Small intestine (tissue), 7 donors: ENCODE measurements around the gene VILL. TPM values are rescaled to one million over a fixed set of nuclear protein-coding genes. Genes with fewer than 3 reads are reported as not detected.
"Not testable (repeated sequence)": the region's sequence is repeated elsewhere in the genome, so short reads cannot be mapped to it uniquely, and the experiment has no call there.

Experiments
- DNase-seq, 2 donors: peaks; one replicate each; pipeline versions ENCODE4 v3.0.0 to v3.0.0-alpha.2; 2013
- FAIRE-seq: peaks from 2 replicates; lab custom pipeline; 2012; peaks lifted over from hg19 to GRCh38; lab: Jason Lieb, UNC
- H3K27ac ChIP-seq, 3 donors: one replicate each; pipeline ENCODE4 v1.5.1; 2013; ENCODE audit warnings: low read length in 2 of 3, mild to moderate bottlenecking in 2 of 3, control low read depth in 1 of 3, inconsistent platforms in 1 of 3, low read depth in 1 of 3, moderate library complexity in 1 of 3
- H3K27me3 ChIP-seq, 3 donors: one replicate each; pipeline ENCODE4 v1.6.1; 2013; ENCODE audit warnings: low read length in 3 of 3, inconsistent platforms in 1 of 3; ENCODE audit not compliant: control insufficient read depth in 3 of 3, insufficient read depth in 3 of 3
- H3K36me3 ChIP-seq, 3 donors: one replicate each; pipeline ENCODE4 v1.6.1; 2013; ENCODE audit warnings: low read length in 3 of 3, inconsistent platforms in 1 of 3, low read depth in 1 of 3, mild to moderate bottlenecking in 1 of 3, moderate library complexity in 1 of 3; ENCODE audit not compliant: control insufficient read depth in 3 of 3, insufficient read depth in 2 of 3
- H3K4me1 ChIP-seq, 3 donors: one replicate each; pipeline ENCODE4 v1.6.1; 2013; ENCODE audit warnings: low read length in 2 of 3, inconsistent platforms in 1 of 3, low read depth in 1 of 3, mild to moderate bottlenecking in 1 of 3, moderate library complexity in 1 of 3; ENCODE audit not compliant: control insufficient read depth in 3 of 3, insufficient read depth in 2 of 3
- H3K4me3 ChIP-seq, 3 donors: one replicate each; pipeline ENCODE4 v1.5.1; 2013; ENCODE audit warnings: low read length in 3 of 3, control low read depth in 1 of 3, inconsistent platforms in 1 of 3, low read depth in 1 of 3, mild to moderate bottlenecking in 1 of 3, moderate library complexity in 1 of 3
- H3K9me3 ChIP-seq, 2 donors: one replicate each; pipeline ENCODE4 v1.6.1; 2013; ENCODE audit warnings: low read depth in 1 of 2, low read length in 1 of 2; ENCODE audit not compliant: control insufficient read depth in 2 of 2, insufficient read depth in 1 of 2
- WGBS, 3 donors: extraction: QIAGEN DNeasy Blood & Tissue Kit; methylation state at CpG; one replicate each; pipeline ENCODE4 v1.1.7; 2013; 5-methylcytosine and 5-hydroxymethylcytosine counted together
- polyA plus RNA-seq, 4 donors: library from polyadenylated mRNA; stranded (reverse) in 3 of 4; unstranded in 1 of 4; fragments of 200-250 nt in 3 of 4; fragments of 120-200 nt in 1 of 4; gene quantifications; one replicate each; pipeline versions ENCODE4 v1.2.1 to v1.2.3, GENCODE V29; 2013
- donor health status: healthy with polysubstance abuse.
- donor health status: control.
- donor health status: control.
- donor health status: Bipolar disorder and iron deficiency.
- donor health status: healthy.

VILL gene
- polyA plus RNA-seq, 4 donors: 57.6 to 266 (median 154) TPM

DNA sequence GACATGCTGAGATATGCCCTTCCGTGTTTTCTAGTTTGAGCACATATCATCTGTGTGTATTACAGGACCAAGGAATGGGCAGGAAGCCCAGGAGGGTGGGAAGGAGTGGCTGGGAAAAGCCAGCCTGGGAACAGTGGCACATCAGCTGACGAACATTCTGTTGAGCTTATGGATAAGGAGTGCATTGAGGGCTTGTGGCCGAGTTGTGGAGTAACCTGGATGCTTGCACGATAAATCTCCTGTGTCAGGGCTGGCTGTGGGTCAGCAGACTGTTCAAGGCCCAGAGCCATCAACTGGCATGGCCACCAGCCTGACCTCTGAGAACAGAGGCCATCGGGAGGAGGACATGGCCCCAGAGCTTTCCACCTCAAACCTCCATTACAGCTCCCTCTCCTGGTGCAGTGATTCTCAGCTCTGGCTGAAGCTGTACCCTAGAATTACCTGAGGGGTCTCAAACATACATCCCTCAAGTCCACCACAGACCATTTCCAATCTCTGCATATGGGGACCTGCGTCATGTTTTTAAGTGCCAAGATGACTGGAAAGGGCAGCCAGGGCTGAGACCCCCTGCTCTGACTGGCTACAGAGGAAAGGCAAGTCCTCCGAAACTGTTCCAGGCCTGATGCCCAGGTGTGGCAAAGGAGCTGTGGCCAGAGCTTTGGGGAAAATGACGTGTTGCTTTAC is 4.8 kb upstream of the VILL start:
- 40 to 69% (median 53%) methylated on average over 8 of the region's 8 CpGs for WGBS, 3 donors
- FAIRE-seq (no peak), DNase-seq (peak; percentile 60 to 87)
- no peaks in the 10 kb centered on the region for H3K27me3 ChIP-seq
- H3K27ac ChIP-seq: peak overlapping the region; percentile 60 to 96 (median 84)
- no peak overlapping the region for H3K4me3 ChIP-seq
- H3K36me3 ChIP-seq: peaks cover 0 to 41% (median 0%) of the 10 kb centered on the region in 3 donors
- peaks cover 0 to 57% (median 3%) of the 10 kb centered on the region in 3 donors for H3K4me1 ChIP-seq
- no peaks in the 10 kb centered on the region for H3K9me3 ChIP-seq

DNA sequence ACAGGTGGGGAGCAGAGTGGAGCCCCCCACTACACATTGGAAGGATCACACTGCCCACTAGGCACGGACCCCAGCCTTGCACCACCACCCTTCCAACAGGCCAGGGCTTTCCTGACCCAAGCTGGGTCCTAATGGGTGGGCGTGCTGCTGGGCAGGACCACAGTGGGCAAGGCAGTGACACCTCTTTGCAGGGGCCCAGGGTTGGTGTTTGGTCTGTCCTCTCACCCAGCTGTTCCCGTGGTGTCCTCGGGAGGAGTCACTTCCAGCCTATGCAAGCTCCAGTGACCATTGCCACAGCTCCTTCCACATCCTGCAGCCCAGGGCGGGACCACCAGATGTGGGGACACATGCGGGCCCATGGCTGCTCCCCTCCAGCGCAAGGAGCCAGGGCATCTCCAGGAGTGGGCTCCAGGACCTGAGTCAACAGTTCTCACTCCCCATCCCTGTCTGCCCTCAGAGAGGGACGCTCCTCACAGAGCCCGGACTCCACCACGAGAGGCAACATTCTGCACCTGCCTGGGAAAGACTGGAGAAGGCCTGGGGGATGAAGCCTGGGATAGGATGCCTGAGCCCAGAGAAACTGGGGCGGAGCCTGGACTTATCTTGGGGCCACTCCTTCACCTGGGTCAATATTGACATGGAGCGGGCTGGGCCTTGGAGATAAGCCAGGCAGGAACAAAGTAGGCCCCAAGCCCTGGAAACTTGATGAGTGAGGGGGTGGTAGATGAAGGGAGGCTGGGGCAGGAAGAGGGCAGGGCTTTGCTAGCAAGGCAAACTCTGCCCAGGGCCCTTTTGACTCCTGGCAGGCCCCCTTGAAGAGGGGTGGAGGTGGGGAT is 3.9 kb upstream of the VILL start:
- H3K9me3 ChIP-seq: no peaks in the 10 kb centered on the region
- H3K27me3 ChIP-seq: no peaks in the 10 kb centered on the region
- peaks cover 0 to 36% (median 0%) of the 10 kb centered on the region in 3 donors for H3K36me3 ChIP-seq
- 24 to 61% (median 43%) methylated on average over 12 of the region's 12 CpGs for WGBS, 3 donors
- peaks cover 0 to 58% (median 3%) of the 10 kb centered on the region in 3 donors for H3K4me1 ChIP-seq
- H3K27ac ChIP-seq: peak overlapping the region; percentile 94 to 96 (median 94)
- H3K4me3 ChIP-seq: peak overlapping the region in 1 of 3 donors; percentile 16
- DNase-seq: peak; percentile 97 to 100
- no peak for FAIRE-seq

DNA sequence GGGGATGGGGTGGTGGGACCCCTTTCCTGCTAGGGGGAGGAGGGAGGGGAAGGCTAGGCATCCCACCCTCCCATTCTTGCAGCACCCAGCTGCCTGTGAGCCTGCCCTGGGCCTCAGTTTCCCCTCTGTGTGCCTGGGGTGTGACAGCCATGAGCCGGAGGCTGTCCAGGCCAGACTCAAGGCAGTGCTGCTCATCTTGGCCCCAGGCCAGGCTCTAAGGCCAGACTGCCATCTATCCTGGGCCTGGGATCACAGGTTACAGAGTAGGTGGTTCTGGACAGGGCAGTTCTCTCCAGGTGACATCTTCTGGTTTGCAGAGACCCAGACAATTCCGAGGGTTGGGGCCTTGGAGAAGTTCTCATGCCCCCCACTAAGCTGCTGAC is 3.3 kb upstream of the VILL start:
- WGBS, 3 donors: 14 to 61% (median 43%) methylated on average over 2 of the region's 2 CpGs

DNA sequence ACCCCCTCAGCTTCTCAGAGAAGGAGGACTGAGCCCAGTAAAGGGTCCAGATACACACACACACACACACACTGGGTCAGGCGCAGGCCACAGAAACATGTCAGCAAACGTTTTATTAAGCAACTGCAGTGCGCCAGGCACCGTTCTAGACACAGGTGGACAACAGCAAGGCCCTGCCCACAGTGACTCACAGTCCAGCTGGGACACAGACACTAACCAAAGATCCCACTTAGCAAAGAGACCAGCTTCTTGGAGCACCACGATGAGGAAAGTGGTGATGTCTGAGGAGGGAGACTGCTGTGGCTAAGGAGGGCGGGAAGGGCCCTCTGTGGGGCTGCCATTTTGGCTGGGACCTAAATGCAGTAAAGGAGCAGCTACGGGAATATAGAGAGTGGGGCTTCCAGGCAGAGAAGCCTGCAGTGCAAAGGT is 2.8 kb upstream of the VILL start:
- H3K9me3 ChIP-seq: no peaks in the 10 kb centered on the region
- DNase-seq (peak; percentile 79 to 86), FAIRE-seq (no peak)
- H3K27me3 ChIP-seq: no peaks in the 10 kb centered on the region
- peak overlapping the region; percentile 94 to 96 (median 94) for H3K27ac ChIP-seq
- H3K4me1 ChIP-seq: peaks cover 0 to 58% (median 3%) of the 10 kb centered on the region in 3 donors
- peak overlapping the region in 2 of 3 donors; percentile 34 to 45 for H3K4me3 ChIP-seq
- 33 to 63% (median 56%) methylated on average over 7 of the region's 7 CpGs for WGBS, 3 donors
- H3K36me3 ChIP-seq: peaks cover 0 to 29% (median 0%) of the 10 kb centered on the region in 3 donors

More for the DNA sequence above, 3.3 kb upstream of the VILL start:
- DNase-seq (peak in 1 of 2 donors; percentile 71), FAIRE-seq (no peak)
- Histone ChIP-seq H3K36me3 (peaks cover 0 to 30% (median 0%) of the 10 kb centered on the region in 3 donors), H3K9me3 (no peaks in the 10 kb centered on the region), H3K4me1 (peaks cover 0 to 58% (median 3%) of the 10 kb centered on the region in 3 donors), H3K4me3 (no peak overlapping the region), H3K27me3 (no peaks in the 10 kb centered on the region), H3K27ac (peak overlapping the region; percentile 94 to 96 (median 94))

DNA sequence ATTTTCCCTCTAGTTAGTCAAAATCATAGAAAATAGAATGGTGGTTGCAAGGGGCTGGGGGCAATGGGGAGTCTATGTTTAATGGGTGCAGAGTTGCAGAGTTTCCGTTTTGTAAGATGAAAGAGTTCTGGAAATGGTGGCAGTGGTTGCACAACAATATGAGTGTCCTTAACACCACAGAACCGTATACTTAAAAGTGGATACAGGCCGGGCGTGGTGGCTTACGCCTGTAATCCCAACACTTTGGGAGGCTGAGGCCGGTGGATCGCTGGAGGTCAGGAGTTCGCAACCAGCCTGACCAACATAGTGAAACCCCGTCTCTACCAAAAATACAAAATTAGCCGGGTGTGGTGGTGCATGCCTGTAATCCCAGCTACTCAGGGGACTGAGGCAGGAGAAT is 2.2 kb upstream of the VILL start:
- FAIRE-seq, H3K27me3 ChIP-seq, DNase-seq, H3K9me3 ChIP-seq: not testable (repeated sequence)
- Histone ChIP-seq H3K36me3 (peaks cover 0 to 26% (median 0%) of the 10 kb centered on the region in 3 donors), H3K4me3 (peak overlapping the region in 2 of 3 donors; percentile 34 to 45), H3K4me1 (peaks cover under 1 to 63% (median 3%) of the 10 kb centered on the region in 3 donors), H3K27ac (peak overlapping the region; percentile 94 to 96 (median 94))
- 74 to 81% (median 79%) methylated on average over 10 of the region's 10 CpGs for WGBS, 3 donors

DNA sequence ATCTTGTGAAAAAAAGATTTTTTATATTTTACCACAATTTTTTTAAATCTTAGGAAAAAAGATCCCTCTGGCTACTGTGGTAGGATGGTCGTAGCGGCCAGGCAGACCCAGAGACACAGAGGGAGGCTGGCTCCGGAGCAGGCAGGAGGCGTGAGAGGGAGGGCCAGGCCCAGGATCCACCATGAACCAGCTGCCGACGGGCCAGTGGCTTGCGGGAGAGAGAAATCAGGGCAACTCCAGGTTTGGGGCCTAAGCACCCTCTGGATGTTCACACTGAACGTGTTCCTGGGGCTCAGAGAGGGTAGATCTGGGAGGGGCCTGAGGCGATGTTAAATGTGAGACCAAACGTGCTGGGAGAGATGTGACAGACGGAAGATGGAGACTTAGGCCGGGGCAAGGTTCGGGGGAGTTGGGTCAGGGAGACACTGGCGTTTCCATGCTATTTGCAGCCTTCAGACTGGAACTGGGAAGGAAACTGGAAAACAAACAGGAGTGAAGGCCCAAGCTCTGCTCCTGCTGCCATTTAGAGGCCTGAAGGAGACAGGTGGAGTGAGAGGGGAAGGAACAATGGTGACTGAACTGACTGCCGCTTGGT is 1.6 kb upstream of the VILL start:
- H3K9me3 ChIP-seq: no peaks in the 10 kb centered on the region
- FAIRE-seq (no peak), DNase-seq (peak in 1 of 2 donors; percentile 30)
- peak overlapping the region in 2 of 3 donors; percentile 6 to 68 for H3K4me3 ChIP-seq
- no peaks in the 10 kb centered on the region for H3K27me3 ChIP-seq
- H3K4me1 ChIP-seq: peaks cover 3 to 70% (median 3%) of the 10 kb centered on the region in 3 donors
- H3K36me3 ChIP-seq: peaks cover 0 to 31% (median 0%) of the 10 kb centered on the region in 3 donors
- H3K27ac ChIP-seq: peak overlapping the region in 2 of 3 donors; percentile 33 to 96
- 74 to 84% (median 80%) methylated on average over 15 of the region's 15 CpGs for WGBS, 3 donors

DNA sequence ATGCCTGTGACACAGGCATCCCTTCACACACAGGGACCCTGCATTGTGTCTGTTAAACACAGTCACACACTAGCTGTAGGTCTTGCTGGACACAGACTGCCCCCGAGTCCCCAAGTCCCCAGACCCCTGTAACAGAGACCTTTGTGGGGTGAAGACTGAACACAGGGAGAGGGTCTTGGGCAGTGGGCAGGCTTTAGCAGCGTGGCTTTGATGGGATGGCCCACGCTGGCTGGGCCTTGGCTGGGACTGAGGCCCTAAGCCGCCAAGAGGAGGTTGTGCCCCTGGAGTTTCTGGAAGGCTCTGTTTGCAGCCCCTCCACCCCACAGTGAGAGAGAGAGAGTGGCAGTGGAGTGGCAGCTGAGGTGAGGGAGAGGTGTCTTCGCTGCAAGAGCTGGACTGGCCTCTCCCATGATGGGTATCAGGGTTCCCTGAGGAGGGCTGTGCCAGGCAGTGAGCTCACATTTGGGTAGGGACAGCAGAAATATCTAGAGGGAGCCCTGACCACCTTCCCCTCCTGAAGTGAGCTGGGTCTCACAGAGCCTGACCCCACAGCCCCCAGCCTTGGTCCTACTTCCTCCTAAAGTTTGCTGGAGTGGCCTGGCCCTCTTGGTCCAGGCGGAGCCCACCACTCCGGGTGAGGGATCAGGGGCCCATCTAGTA is 635 bp upstream of the VILL start:
- no peak for FAIRE-seq
- Histone ChIP-seq H3K27ac (peak overlapping the region; percentile 96 to 97 (median 97)), H3K36me3 (peaks cover 0 to 26% (median 0%) of the 10 kb centered on the region in 3 donors), H3K9me3 (no peaks in the 10 kb centered on the region), H3K4me1 (peaks cover 3 to 68% (median 3%) of the 10 kb centered on the region in 3 donors), H3K27me3 (no peaks in the 10 kb centered on the region), H3K4me3 (peak overlapping the region in 2 of 3 donors; percentile 61 to 68)
- 76 to 79% (median 77%) methylated on average over 7 of the region's 7 CpGs for WGBS, 3 donors
- no peak for DNase-seq
